NCI-H1930 (cell line): ENCODE results near the gene FANCI.

Experiments
- DNase-seq, 2 experiments: peaks; one replicate each; lab custom pipeline; 2025; lab: John Stamatoyannopoulos, UW

Gene FANCI

DNA sequence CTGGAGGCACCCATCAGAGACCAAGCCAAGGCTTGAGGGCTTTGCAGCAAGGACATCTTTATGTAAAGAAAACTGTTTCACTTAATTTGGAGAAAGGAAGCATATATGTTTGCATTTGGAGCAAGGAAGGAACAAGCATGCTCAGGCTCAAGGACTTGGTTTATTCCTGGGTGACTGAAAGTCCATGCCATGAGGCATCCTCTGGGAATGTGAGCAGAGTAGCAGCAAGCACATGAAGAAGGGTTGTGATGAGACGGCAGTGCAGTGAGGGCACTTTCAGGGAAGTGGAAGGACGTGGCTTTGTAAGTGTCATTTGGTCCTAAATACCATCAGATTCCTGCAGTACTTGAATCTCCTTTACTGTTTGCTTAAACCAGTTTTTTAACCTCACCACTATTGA, 64.0 kb downstream of the FANCI start:
- DNase-seq = no peak

- DNase-seq = no peak
Measured at GRCh38 chr15:89308236-89308635, 64.5 kb downstream of the FANCI start.

DNA sequence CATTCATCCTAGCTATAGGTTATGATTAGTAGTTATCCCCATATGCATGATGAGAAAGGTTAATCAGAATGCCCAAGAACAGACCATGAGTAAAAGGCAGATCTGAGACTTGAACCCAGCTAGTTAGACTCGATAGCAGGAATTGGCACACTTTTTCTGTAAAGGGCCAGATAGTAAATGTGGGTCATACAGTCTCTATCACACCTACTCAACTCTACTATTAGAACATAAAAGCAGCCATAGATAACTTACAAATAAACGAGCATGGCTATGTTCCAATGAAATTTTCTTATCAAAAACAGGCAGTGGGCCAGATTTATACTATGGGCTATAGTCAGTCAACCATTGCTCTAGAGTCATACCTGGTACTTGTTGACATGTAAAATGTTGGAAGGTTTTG, 66.2 kb downstream of the FANCI start:
- no peak for DNase-seq

DNA sequence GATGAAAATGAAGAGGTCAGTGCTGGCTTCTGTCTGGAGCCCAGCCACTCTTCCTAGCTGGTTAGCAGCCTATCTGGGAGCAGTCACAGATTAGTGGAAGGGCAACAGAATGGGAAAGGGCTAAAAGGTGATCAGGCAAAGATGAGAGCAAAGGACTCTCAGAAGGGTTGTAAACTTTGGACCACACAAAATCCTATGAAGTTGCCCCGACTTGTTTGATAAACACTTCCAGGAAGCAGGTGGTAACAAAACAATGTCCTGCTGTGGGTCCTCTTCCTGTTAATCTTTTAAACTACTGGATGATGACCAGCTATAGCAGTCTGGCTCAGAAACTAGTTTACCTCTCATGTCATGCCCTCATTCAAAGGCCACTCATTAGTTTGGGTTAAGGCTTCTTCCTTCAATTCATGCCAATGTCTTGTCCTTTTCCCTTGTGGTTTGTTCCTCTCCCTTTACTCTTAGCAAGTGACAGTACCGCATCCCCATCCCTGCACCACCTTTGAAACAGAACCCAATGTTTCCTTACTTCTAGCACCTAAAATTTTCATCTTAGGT, 71.7 kb downstream of the FANCI start:
- no peak for DNase-seq

- DNase-seq = no peak
Measured at GRCh38 chr15:89316504-89316903, 72.7 kb downstream of the FANCI start.

GRCh38 chr15:89317186-89317720, 73.5 kb downstream of the FANCI start:
- no peak for DNase-seq

GRCh38 chr15:89319678-89320077, 75.9 kb downstream of the FANCI start:
- no peak for DNase-seq

GRCh38 chr15:89320200-89320599, 76.4 kb downstream of the FANCI start:
- DNase-seq = no peak

- DNase-seq = no peak
Measured at GRCh38 chr15:89321521-89322410, 78.0 kb downstream of the FANCI start.

DNA sequence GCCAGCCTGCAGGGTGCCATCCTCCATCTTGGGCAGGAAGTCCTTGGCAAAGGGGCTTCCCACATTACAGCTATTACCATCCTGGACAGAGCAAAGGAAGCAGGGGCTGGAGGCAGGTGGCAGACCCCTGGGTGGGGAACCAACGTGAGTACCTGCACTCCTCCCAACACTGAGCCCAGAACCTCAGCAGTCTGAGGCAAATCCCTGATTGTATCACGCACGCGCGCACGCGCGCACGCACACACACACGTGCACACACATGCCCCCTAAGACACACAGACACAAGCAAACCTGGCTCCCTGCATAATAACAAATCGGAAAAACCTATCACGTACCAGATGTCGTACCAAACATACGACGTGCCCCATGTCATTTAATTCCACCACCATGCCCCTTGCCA, 79.0 kb downstream of the FANCI start:
- no peak for DNase-seq

- DNase-seq = no peak
Measured at GRCh38 chr15:89323825-89324224, 80.0 kb downstream of the FANCI start.

DNA sequence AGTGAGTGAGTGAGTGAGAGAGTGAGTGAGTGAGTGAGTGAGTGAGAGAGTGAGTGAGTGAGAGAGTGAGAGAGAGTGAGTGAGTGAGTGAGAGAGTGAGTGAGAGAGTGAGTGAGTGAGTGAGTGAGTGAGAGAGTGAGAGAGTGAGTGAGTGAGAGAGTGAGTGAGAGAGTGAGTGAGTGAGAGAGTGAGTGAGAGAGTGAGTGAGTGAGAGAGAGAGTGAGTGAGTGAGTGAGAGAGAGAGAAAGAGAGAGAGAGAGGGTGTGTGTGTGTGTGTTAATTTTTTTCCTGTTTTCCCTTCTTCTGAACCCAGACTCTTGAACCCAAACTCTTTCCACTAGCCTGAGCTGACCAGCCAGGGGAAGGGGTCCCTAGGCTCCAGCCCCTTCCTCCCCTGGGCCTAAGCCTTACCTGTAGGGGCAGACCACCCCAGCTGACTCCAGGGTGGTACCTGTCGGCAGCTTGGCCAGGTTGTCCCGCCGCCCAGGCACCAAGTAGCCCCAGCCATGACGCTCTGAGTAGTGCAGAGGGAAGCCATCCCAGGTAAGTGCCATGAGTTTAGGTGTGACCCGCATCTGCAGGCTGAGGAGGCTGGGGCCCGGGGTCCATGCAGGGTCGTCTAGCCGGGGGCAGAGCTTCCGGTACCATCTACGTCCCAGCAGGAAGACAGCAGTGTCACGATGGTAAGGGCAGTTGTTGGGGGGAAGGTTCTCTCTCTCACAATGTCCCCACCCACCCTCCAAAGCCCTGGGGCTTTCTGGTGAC, 81.4 kb downstream of the FANCI start:
- DNase-seq = no peak

DNA sequence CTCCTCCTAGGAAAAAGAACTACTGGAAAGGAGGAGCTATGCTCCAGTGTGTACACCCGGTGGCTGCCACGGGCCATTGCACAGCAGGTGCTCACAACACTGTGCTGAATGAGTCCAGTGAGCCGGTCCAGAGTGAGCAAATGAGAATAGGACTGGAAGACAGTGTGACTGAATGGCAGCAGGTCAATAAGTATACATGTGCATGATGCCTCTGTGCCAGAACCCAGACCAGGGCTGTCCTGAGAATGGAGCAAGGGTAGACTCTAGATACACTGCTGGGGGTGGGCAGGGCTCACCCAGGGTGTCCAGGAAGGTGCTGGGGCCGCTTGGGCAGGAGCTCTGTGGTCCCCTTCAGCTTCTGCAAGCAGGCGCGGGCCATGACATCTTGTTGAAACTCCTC, 82.5 kb downstream of the FANCI start:
- no peak for DNase-seq

DNA sequence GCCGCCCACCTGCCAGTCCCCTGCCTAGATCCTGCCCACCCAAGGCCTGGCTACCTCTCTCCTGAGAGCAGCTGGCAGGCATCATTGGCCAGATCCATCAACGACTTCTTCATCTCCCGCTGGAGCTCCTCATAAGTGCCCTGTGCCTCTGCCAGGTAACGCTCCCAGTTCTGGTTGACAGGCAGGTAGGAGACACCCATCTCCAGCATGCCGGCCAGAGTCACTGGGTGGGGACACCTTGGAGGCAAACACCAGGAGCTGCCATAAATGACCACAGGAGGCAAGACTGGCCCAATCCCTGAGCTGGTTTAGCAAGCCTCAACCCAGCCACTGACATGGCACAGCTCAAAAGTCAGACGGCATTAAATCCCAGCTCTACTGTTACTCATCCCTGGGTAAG, 83.3 kb downstream of the FANCI start:
- no peak for DNase-seq

DNA sequence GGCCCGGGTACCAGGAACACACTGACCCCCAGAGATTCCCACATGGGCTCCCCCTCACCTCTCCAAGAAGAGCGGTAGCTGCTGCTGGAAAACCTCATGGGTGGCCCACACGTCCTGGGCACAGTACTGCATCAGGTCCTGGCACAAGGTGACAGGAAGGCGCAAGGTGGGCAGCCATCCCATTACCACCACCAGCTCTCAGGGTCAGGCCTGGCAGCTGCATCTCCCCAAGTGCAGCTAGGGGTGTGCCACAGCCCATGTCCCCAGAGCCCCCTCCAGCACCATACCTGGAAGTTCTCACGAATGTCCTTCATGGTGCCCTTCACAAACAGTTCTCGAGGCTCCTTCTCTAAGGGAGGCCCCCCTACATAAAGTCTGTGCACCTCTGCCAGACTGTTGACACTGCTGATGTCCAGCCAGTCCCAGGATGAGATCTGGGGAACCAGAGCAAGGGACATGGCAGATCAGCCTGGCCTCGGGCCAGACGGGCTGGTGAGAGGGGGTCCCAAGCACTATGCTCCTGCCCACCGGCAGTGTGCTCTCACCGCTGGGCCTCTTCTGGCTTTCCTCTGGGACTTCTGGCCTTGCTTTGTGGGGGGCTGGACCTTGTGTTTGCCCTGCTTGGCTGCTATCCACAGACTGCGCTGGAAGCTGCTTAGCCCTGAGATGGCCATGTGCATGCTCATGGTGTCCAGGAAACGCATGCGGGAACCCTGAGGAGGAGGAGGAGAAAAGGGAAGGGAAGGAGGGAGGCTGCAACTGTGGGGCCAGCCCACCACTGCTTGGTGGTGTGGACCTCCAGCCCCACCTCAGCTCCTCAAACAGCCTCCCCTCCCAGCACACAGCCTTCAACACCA, 84.8 kb downstream of the FANCI start:
- DNase-seq = no peak

DNA sequence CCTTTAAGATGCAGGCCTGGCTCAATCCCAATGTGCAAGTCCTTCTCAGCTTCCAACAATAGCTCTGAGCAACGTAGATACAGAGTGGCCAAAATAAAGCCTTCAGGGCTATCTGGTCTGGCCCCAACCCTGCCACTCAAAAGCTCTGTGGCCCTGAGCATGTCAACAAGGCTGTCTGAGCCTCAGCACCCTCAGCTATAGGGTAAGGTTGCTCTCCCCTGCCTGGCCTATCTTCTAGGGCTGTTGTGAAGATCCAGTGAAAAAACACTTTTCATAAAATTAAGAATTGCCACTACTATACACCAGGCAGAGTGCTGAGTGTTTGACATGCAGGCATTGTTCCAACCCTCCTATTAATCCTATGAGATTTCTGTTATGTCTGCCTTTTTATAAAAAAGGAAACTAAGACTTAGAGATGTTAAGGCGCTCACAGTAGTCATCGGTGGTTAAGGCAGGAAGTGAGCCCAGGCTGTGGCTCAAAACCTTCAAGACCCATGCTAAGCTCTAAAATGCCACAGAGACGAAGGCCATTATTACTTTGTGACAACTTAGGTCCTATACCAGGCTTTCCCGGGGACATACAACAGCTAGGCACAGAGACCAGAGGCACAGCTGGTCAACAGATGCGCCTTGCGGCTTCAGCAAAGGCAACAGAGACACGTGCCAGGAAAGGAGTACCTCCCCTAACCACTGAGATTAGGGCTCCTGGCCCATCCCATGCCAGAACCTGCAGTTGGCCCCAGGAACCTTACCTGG, 85.7 kb downstream of the FANCI start:
- DNase-seq = no peak

GRCh38 chr15:89330119-89330518, 86.3 kb downstream of the FANCI start:
- DNase-seq = no peak

- no peak for DNase-seq
Measured at GRCh38 chr15:89330881-89331595, 87.3 kb downstream of the FANCI start.

DNA sequence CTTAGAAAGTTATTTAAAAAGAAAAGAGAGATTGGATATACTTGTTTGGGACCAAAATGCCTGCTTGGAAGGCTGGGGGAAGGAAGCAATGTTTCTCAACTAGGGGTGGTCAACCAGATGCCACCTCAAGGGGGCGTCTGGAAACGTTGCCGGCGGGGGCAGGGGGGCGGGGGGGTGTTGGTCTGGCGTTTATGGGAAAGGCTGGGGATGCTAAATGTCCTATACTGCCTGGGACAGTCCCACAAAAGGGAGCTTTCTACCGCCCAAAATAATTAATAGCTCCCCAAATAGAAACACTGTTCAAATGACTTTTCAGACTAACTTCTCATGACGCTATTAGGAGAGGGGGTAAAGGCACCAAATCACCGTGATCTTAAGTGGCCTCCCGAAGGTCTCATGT, 88.7 kb downstream of the FANCI start:
- peak in 1 of 2 experiments; percentile 12 for DNase-seq
